ENCODE data around the gene BAIAP2L1.
"Not testable (repeated sequence)": the region's sequence is repeated elsewhere in the genome, so short reads cannot be mapped to it uniquely, and the experiment has no call there.

Gene BAIAP2L1

DNA sequence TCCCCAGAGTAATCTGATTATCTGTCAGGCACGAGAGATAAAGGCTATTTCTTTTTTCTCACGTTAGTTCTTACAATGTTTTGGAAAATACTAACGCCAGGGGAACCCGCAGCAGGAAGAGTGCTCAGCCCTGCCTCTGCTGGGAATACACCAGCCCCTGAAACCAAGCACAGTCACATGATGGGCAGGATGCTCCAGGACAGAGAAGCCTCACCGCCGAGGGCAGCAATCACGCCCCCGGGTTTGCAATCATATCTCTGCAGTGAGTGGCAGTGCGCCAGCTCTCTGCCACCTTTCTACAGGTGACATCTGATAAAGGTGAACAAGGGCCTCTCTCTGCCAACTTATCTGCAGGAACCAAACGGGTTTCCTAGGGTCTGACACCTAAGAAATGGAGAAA is 79.6 kb downstream of the BAIAP2L1 start:
- no peak for DNase-seq (ENCODE audit: low read depth, low spot score)

DNA sequence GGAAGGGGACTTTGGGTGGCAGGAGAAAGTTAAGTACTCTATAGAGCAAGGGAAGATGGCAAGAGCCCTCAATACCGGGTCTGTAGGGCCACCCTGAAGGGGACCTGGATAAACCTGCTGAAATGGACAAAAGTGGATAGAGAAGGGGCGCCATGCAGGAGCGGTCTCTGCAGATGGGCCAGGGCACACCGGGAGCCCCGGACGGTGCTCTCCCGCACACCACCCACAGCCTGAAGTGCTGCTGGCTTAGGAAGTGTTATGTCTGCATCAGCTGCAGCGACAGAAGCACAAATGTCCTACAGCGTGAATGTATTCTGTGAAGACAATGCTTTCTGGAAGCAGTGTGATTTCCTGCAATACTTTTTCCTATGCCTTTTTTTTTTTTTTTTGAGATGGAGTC is 81.7 kb downstream of the BAIAP2L1 start:
- DNase-seq (ENCODE audit: low read depth, low spot score) = no peak

DNA sequence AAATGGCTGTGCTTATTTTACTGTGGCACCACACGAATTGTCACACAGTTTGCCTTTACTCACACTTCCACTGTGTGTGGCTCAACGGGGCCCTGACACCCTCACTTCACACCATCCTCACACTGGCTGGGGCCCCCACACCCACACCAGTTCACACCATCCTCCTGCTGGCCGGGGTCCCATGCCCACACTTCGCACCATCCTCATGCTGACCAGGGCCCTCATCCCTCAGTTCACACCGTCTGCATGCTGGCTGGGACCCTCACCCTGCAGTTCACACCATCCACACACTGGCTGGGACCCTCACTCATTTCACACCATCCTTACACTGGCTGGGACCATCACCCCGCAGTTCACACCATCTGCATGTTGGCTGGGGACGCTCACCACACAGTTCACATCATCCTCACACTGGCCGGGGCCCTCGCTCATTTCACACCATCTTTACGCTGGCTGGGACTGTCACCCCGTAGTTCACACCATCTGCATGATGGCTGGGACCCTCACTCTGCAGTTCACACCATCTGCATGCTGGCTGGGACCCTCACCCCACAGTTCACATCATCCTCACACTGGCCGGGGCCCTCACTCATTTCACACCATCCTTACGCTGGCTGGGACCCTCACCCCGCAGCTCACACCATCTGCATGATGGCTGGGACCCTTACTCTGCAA is 83.4 kb downstream of the BAIAP2L1 start:
- no peak for DNase-seq (ENCODE audit: low read depth, low spot score)

DNA sequence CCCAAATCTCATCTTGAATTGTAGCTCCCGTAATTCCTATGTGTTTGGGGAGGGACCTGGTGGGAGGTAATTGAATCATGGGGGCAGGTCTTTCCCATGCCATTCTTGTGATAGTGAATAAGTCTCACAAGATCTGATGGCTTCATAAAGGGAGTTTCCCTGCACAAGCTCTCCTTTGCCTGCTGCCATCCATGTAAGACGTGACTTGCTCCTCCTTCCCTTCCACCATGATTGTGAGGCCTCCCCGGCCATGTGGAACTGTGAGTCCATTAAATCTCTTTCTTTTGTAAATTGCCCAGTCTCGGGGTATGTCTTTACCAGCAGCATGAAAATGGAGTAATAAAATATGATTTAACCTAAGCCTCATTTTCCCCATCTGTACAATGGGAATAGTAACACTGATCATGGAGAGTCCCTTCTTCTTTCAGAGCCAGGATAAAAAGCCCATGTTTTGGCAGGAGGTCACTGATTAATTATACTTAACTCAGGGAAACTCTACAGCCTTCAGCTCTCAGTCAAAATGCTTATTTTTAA is 84.8 kb downstream of the BAIAP2L1 start:
- DNase-seq (ENCODE audit: low read depth, low spot score) = not testable (repeated sequence)

DNA sequence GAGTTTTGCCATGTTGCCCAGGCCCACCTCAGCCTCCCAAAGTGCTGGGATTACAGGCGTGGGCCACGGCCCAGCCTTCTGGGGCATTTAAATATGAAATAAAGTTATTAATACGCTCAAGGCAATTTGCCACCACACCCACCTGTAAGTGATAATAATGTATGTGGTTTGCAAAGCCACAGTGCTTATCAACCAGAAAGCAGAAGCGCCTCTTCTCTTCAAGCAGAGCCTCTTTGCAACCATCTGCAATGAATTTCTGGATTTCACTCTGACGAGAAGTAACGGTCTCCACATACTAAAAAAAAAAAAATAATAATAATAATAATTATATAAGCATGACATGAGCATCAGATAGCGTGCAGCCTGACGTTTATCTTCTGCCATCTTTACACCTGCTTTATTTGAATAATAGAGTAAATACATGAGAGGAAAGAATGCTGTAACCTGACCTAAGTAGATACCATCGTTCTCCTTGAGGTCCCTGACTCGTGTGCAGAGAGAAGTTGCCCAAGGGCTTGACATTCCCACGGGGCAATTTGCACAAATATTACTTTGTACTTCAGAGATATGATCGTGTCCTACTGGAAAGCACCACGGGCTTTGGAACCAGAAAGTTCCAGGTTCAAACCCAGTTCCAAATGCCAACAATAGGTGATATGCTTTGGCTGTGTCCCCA is 85.4 kb downstream of the BAIAP2L1 start:
- DNase-seq (ENCODE audit: low read depth, low spot score) = no peak

DNA sequence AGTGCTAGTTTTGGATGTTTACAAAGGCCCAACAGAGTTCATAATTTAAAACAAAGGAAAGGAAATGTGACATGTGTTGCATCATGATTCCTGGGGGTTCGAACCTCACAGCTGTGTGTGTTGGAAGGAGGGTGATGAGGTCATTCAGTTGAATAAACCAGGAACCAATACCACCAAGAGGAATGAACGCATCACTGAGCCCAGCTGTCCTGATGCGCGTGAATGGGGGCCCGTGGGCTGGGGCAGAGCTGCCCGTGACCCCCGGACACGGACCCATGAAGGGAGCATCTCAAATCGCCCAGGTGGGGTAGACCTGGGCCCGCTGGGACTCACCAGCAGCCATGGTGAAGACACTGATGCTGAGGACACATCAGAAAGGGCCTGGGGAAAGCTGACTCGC is 86.4 kb downstream of the BAIAP2L1 start:
- DNase-seq (ENCODE audit: low read depth, low spot score) = no peak

DNA sequence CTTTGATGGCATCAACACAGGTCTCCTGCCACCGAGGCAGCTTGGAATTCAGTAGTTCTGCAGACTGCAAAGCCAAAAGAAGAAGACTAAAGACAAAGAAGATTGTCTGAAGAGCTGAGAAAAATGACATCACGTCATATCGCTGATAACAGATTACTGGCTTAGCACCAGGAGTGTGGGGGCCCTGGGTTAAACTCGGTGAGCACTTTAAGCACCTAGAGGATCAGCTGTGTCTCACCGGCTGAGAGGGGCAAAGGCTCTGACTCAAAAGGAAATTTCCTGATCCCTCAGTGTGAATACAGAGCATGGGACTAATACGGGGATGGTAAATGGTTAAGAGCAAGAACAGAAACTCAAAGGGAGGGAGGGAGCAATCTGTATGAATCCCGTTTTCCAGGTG is 88.7 kb downstream of the BAIAP2L1 start:
- no peak for DNase-seq (ENCODE audit: low read depth, low spot score)

DNA sequence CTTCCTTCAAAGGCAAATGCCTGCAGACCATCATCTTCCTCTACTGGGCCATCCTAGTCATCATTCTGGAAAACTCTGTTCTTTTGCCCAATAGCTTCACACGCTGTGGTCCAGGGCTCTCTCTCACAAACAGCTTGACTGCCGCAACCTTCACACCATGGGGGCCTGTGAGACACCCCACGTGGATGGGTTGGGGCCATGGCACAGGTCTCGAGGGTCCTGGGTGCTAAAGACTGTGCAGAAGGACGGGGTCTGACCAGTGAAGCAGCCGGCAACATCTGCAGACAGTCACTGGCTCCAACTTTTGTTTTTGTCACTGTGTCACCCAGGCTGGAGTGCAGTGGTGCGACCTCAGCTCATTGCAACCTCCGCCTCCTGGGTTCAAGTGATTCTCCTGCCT is 91.3 kb downstream of the BAIAP2L1 start:
- no peak for DNase-seq (ENCODE audit: low read depth, low spot score)

DNA sequence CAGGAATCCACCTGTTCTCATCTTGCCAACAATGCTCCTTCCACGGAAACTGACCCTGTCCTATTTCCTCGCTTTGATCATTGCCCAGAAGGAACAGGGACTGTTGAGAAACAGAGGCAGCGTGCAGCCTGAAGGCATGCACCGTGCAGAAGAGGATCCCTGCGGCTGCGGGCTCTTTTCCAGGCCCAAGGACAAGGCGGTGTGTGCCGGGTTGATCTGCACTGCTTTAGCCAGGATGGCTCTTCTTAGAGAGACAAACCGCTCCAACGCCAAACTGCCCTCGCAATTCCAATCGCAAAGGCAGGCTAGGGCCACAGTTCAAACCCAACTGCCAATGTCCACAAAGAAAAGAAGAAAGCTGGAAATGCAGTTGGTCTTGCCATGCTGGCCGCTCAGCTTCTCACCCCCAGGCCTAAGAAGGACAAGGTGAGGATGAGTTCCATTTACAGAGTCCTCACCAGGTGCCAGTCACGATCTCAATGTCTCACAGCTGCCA is 92.9 kb downstream of the BAIAP2L1 start:
- DNase-seq (ENCODE audit: low read depth, low spot score) = no peak

DNA sequence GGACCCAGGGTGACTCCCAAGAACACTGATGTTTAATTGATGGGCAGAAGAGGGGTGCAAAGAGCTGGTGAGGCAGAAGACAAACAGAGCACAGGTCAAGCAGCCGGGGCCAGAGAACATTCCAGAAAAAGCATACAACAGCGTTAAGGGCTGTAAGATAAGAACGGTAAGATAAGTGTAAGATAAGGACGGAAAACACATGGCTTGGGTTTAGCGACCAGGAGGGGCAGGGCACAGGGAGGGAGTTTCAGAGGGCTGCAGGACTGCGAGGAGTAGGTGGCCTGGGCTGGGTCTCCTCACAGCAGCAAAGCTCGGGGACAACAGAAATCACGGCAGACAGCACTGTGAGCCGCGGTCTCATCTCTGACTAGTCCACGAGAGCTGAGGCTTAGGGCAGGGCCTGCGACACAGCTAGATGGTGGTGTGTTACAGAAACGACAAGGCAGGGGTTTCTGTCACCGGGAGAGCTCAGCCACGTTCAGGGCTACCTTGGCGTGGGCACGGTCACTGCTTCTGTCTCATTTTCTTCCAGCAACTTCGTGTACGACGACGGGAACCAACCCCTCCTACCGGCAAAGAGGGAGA is 94.8 kb downstream of the BAIAP2L1 start:
- DNase-seq (ENCODE audit: low read depth, low spot score) = no peak

DNA sequence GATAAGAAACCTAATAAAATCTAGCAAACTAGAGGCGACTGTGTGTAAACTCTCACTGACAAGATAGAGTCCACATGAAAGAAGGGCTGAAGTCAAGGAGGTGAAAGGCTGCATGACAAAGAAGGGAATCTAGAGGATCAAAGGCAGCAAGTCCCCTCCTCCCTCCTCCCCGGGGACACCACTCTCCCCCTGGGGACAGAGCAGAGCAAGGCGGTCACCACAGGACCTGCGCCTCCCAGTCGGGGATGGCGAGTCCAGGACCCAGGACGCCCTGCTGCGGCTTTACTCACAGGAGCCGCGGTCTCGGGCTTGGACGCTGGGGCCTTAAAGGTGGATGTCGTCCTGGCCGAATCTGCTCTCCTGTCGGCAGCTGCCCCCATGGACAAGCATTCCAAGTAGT is 97.0 kb downstream of the BAIAP2L1 start:
- DNase-seq (ENCODE audit: low read depth, low spot score) = no peak

DNA sequence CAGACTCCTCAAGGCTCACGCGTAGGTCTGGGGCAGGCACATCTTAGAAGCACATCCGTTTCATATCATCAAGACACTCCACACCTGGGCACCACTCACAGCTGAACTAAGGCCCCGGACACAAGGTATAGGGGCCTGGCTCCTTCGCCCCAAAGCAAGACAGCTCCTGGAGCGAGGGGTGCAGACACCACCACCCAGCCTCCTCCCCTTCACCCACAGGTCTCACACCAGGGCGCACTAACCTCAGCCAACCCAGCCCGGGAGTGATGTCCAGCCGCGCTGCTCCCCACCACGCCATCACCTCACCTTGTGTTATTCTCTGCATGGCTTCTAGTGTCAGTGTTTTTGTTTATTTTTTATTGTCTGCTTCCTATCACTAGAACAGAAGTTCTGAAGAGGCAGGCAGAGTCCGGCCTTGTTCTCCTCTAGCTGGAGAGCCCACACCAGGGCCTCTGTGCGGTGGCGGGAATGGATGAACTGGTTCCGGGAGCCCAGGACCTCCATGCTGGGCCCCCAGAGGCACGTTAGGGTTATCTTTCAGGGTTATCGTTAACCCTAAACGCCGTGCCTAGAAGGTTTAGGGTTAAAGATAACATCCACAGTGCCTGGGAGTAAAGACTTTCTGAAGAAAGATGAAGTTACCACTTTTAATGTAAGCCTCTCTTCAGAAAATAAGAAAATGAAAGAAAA is 97.6 kb downstream of the BAIAP2L1 start:
- no peak for DNase-seq (ENCODE audit: low read depth, low spot score)

DNA sequence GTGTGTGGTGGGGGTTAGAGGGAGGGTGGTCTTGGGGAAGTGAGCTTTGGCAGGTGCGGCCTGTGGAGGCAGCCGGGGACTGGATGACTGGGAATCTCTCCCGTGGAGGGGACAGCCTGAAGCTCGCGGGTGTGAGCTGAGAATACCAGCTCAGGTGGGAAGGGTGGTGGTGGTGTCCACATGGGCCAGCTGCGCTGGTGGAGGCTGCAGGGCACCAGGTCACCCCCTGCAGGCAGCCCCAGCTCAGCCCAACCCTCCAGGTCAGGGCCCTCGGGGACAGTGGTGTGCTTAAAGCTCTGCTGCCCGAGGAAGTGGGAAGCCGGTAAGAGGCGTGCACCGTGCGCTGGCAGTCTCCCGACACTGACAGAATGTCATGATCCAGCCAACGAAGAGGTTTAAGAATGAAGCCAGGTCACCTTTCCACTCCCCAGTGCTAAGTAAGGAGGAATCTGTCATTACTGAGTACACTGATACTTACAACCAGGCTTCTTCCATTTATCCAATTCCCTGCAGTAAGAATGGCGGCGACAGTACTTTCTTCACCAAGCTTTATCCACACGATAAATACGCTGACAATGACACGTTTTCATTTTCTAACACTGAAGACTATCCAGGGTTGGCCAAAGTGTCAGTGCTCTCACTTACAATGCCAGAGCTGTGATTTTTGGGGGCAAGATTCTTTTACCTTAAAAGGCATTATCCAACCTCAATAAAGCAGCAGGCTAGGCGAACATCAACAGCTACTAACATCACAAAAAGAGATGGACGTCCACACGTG is 99.0 kb downstream of the BAIAP2L1 start:
- DNase-seq (ENCODE audit: low read depth, low spot score) = no peak

DNA sequence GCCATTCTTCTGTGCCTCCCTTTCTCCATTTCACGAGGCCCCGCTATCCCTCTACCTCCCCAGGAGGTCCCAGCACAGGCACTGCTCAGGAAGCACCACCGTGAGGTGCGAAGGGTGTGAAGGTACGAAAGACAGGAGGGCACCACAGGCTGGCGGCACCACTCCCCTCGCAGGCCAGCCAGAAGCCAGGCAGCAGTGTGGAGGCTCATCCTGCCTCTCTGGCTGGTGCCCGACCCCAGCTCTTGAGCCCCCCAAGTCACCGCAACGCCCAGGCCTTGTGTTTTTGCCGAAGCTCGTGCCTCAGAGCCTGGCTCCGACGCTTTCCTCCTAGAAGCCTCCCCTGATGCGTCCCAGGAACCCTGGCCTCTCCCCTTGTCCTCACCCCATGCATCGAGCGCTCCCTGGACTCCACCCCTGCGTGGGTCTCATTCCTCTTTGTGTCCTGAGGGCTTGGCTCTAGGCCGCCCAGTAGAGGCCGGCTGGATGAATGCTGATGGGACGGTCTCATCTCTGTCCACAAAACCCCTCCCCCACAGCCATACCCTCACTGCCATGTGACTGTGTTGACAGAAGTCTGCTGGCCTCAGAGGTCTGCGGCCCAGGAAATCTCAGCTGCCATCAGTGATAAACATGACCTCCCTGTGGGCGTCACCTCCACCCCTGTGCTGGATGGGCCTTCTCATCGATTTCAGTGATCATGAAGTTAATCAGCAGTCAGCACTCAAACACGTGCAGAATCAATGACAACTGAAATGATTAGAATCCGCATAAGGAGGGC is 100.1 kb downstream of the BAIAP2L1 start:
- DNase-seq (ENCODE audit: low read depth, low spot score) = no peak

DNA sequence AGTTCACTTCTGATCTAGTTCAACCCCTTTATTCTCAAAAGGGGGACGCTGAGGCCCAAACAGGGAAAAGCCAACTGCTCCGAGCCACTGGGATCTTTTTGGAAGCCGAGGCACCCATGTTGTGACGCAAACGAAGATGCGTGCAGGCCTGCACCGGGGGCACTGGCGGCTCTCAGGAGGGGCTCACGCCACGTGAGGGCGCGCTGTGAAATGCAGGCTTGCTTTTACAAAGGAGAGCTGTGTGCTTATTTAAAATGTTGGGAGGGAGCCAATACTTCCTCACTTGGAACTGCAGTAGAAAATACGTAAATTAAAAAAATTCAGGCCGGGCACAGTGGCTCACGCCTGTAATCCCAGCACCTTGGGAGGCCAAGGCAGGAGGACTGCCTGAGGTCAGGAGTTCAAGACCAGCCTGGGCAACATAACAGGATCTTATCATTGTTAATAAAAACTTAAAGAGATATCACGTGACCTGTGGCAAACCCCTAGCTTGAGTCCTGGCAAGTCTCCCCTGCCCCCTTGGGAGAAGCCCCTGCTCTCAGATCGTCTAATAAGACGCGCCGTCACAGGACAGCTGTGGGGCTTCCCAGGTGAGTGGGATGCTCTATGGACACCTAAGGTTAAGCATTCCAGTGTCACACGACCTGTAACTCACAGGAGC is 103.1 kb downstream of the BAIAP2L1 start:
- peak; percentile 52 for DNase-seq (ENCODE audit: low read depth, low spot score)

DNA sequence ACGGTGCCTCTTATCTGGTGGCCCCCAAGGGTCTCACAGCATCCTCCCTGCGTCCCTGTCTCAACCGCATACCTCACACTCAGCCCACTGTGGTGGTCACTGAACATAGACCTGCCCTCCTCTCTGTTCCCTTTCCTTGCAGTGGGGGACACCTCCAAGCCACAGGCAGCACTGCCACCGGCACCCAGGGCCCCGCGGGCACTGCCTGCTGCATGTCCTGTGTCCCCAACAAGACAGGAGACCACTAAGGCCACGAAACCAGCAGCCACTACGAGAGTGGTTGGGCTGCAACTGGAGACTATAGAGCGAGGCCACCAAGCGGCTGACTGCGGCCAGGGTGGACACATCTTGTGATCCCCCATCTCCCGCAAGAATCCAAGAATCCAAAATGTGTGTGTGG is 104.1 kb downstream of the BAIAP2L1 start:
- no peak for DNase-seq (ENCODE audit: low read depth, low spot score)

DNA sequence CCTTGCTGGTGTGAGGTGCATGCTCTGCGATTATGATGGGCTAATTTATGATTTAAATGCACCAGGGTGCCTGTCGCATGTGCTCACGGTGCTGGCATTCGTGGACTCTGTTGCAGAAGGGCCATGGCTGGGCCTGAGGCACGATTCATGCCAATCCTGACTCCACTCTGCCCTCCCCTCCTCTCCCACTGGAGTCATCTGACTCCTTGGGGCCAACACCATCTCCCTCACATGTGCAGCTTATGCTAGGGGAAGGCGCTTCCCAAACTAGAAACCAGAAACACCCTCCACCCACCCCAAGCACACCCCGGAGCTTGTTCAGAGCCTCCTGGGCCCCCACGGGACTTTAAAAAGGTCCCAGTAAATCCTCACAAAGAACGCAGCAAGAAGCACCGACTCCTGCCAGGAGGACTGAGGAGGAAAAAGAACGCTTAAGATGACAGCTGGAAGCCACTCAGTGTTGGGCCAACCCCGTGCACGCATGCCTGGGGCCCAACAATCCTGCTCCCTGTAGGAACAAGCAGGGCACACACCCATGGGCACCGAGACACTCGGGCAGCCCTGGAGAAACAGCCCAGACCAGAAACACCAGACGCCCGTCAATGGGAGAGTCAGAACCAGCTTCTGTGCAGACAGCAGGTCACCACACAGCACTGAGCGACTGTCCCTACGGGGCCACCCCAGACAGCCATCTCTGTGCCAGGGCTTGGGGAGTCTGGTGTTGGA is 105.3 kb downstream of the BAIAP2L1 start:
- no peak for DNase-seq (ENCODE audit: low read depth, low spot score)

DNA sequence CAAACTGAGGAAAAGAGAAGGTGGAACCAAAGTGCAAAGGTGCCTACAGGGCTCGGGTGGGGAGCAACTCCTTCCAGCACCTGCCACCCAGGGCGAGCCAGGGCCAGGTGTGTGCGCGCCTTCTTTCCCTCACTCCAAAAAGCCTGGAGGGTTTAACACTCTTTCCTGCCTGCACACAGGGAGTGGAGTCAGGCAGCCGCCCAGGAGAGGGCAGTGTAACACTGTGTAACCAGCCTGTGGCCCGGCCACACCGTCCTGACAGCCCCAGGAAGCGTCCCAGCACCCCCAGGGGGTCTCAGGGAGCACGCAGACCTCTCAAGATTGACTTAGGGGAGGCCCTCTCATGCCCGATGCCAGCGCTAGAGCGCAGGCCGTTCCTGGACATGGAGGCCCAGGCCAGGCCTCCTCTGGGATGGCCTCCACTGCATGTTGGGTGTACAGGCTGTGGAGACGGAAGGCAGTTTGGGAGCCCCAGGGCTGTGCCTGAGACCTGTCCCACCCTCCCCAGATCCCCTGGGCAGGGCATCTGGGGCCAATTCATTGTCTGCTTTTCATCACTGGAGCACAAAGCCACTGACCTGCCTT is 106.0 kb downstream of the BAIAP2L1 start:
- DNase-seq (ENCODE audit: low read depth, low spot score) = peak; percentile 78

DNA sequence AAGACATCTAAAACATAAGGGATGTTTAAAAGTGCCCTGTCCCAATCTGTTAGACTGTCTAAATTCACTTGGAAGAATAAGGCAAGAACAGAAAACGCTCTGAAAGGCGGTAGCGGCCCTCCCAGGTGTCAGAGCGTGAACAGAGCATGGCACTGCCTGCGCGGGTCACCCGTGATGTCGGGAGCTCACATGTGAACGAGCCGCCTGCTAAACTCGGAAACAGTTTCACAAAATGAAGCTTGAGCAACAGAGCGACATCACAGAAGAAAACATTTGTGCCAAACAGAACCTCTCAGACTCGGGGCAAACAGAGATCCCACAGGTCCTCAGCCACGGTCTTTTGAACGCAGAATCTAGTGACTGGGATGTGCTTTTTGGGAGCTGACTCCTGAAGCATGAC is 106.6 kb downstream of the BAIAP2L1 start:
- DNase-seq (ENCODE audit: low read depth, low spot score) = no peak

All from astrocyte of the hippocampus (primary cell).